ENCODE data around the gene TRIO. TPM values are rescaled to one million over a fixed set of nuclear protein-coding genes. Genes with fewer than 3 reads are reported as not detected.

The TRIO gene
- total RNA-seq, 4 donors from 2014 or later = 21.2 to 105 (median 47.6) TPM

- TF ChIP-seq CTCF (IDR thresholded peaks at IDR 0.05) (no peak), POLR2A (IDR thresholded peaks at IDR 0.05) (no peak)
- intact Hi-C loops (cut with DNase I) = no loop called here
- H3K36me3 ChIP-seq = peaks cover 0 to 65% (median 4%) of the 10 kb centered on the region in 3 donors
- WGBS, 2 donors = 71 to 75% methylated on average over 4 of the region's 4 CpGs
- DNase-seq = no peak
- H3K9me3 ChIP-seq = no peaks in the 10 kb centered on the region
- no peaks in the 10 kb centered on the region for H3K27me3 ChIP-seq
- no peak overlapping the region for H3K27ac ChIP-seq
- H3K4me1 ChIP-seq = peaks cover 0 to 14% (median 3%) of the 10 kb centered on the region in 3 donors
- no peak overlapping the region for H3K4me3 ChIP-seq
Observed at GRCh38 chr5:14322437-14323187, 179.5 kb downstream of the TRIO start.

DNA sequence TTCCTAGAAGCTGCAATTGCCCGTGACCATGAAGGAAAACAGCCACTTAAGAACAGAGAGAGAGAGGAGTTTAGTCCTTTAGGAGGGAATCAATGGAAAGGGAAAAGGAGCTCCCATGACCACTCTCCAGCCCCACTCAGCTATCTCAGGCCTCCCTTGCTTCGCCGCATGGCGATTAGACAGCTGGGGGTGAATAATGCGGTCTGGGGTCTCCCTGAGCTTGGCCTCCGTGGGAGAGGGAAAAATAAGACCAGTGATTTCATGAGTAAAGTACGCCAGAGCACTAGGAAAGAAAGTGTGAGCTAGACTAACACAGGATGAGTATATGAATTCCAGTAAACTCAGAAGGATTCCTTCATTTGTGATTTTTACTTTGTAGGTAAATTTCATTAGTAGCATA is 180.3 kb downstream of the TRIO start:
- Histone ChIP-seq H3K4me3 (no peak overlapping the region), H3K27me3 (no peaks in the 10 kb centered on the region), H3K36me3 (peaks cover 0 to 69% (median 0%) of the 10 kb centered on the region in 3 donors), H3K9me3 (no peaks in the 10 kb centered on the region), H3K4me1 (peaks cover 0 to 14% (median 3%) of the 10 kb centered on the region in 3 donors), H3K27ac (no peak overlapping the region)
- intact Hi-C loops (cut with DNase I) = no loop called here
- DNase-seq = no peak
- TF ChIP-seq POLR2A (IDR thresholded peaks at IDR 0.05) (no peak), CTCF (IDR thresholded peaks at IDR 0.05) (no peak)
- WGBS, 2 donors = 92% methylated on average over 7 of the region's 7 CpGs

DNA sequence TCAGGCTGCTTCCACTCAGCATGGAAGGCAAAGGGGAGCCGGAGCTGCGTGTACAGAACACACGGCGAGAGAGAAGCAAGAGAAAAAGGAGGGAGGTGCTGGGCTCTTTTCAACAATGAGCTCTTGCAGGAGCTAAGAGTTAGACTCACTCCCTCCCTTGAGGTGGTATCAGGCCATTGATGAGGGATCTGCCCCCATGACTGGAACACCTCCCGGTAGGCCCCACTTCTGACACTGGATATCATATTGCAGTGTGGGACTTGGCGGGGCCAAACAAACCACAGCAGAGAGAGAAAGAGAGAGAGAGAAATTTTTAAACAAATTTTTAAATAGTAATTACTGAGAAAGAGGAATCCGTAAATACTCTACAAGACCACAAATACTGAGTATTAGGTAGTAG is 182.2 kb downstream of the TRIO start:
- Histone ChIP-seq H3K4me3 (no peak overlapping the region), H3K36me3 (peaks cover 0 to 62% (median 0%) of the 10 kb centered on the region in 3 donors)
- intact Hi-C loops (cut with DNase I) = no loop called here

GRCh38 chr5:14326035-14326903 is 183.1 kb downstream of the TRIO start:
- H3K9me3 ChIP-seq = no peaks in the 10 kb centered on the region
- H3K4me1 ChIP-seq = no peaks in the 10 kb centered on the region
- peaks cover 0 to 66% (median 0%) of the 10 kb centered on the region in 3 donors for H3K36me3 ChIP-seq
- H3K4me3 ChIP-seq = no peak overlapping the region
- H3K27ac ChIP-seq = no peak overlapping the region
- no peak for DNase-seq
- intact Hi-C loops (cut with DNase I) = no loop called here
- 68 to 78% methylated on average over 9 of the region's 10 CpGs for WGBS, 2 donors
- TF ChIP-seq CTCF (IDR thresholded peaks at IDR 0.05) (no peak), POLR2A (IDR thresholded peaks at IDR 0.05) (no peak)
- H3K27me3 ChIP-seq = no peaks in the 10 kb centered on the region

More for the DNA sequence above, 182.2 kb downstream of the TRIO start:
- no peaks in the 10 kb centered on the region for H3K9me3 ChIP-seq
- WGBS, 2 donors = 84 to 95% methylated on average over 7 of the region's 7 CpGs
- no peaks in the 10 kb centered on the region for H3K4me1 ChIP-seq
- no peak for DNase-seq
- H3K27ac ChIP-seq = no peak overlapping the region
- H3K27me3 ChIP-seq = no peaks in the 10 kb centered on the region
- no peak for TF ChIP-seq CTCF (IDR thresholded peaks at IDR 0.05)
- TF ChIP-seq POLR2A (IDR thresholded peaks at IDR 0.05) = no peak

- Histone ChIP-seq H3K27ac (no peak overlapping the region), H3K27me3 (no peaks in the 10 kb centered on the region), H3K36me3 (peaks cover 0 to 55% (median 0%) of the 10 kb centered on the region in 3 donors), H3K4me1 (no peaks in the 10 kb centered on the region), H3K4me3 (no peak overlapping the region), H3K9me3 (no peaks in the 10 kb centered on the region)
- 84 to 92% methylated on average over 6 of the region's 6 CpGs for WGBS, 2 donors
- intact Hi-C loops (cut with DNase I) = no loop called here
- no peak for DNase-seq
- TF ChIP-seq CTCF (IDR thresholded peaks at IDR 0.05) (no peak), POLR2A (IDR thresholded peaks at IDR 0.05) (no peak)
Observed at GRCh38 chr5:14327624-14328023, 184.5 kb downstream of the TRIO start.
